HG03354 (cell line): ENCODE measurements around the gene OR2C3.
"Not testable (repeated sequence)": the region's sequence is repeated elsewhere in the genome, so short reads cannot be mapped to it uniquely, and the experiment has no call there.

ENCODE experiments used
- ATAC-seq: cut with Tn5 transposase; IDR thresholded peaks from one replicate; pipeline ENCODE4 v1.9.1; 2021; ENCODE audit warnings: mild to moderate bottlenecking; ENCODE audit not compliant: unreplicated experiment, poor library complexity, severe bottlenecking

The OR2C3 gene

DNA sequence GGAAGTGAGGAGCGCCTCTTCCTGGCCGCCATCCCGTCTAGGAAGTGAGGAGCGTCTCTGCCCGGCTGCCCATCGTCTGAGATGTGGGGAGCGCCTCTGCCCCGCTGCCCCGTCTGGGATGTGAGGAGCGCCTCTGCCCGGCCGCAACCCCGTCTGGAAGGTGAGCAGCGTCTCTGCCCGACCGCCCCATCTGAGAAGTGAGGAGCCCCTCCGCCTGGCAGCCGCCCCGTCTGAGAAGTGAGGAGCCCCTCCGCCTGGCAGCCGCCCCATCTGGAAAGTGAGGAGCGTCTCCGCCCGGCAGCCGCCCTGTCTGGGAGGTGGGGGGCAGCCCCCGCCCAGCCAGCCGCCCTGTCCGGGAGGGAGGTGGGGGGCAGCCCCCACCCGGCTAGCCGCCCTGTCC is 14.4 kb downstream of the OR2C3 start:
- not testable (repeated sequence) for ATAC-seq

DNA sequence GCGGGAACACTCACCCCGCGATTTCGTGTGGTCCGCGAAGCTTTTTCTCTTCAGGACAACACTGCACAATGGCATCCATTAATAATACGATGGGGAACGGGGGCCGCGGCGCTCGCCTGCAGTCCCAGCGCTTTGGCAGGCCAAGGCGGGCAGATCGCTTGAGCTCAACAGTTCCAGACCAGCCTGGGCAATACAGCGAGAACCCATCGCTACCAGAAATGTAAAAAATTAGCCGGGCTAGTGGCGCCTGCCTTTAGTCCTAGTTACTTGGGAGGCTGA is 17.7 kb downstream of the OR2C3 start:
- no peak for ATAC-seq

DNA sequence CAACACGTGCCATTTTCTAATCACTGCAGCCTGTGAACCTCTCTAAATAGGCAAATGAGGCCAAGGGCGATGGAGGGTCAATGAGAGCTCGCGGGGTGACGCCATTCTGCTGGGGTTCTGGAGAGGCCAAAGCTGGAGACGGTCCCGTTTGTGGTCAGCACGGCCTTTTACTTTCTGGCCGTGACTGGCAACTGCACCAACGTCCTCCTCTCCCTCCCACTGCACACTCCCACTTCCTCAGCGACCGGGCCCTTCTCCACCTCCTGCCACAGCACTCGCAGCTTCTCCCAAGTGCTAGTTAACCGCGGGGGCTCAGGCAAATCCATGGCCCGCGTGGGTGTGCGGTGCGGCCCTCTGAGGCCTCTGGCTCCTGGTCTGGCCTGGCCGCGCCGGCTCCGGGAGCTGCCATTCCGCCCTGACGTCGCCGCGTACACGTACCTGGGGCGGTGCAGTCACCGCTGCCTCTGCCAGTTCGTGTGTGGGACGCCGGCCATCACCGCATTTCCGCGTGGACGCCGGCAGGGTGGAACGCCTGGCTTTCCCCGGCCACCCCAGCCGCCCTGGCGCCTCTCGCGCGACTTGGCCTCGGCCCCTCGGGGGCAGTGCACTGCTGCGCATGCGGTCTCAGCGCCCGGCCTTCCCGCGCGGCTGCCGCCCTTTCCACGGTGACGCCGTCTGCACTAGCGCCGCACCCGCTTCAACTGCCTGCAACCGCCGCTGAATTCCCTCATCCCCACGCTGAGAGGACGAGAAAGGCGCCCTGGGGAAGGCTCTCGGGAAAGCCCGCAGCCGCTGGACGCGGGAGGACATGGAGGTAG is 18.2 kb downstream of the OR2C3 start:
- no peak for ATAC-seq

DNA sequence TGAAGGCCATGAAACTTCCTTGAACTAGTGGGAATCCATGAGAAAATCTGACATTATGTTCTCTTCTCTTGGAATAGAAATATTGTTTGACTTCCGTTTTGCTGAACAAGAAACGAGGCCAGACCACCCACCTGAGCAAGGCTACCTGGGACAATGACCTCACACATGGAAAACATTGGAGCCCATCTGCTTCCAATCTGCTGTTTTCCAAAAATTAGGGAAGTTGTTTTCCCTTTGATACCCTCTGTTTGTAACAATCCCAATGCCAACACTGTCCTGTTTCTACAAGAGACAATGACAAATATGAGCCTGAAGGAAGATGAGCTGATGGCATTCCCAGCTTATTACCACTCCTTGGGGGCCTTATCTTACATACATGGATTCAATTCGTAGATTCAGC is 29.4 kb downstream of the OR2C3 start:
- ATAC-seq = no peak

DNA sequence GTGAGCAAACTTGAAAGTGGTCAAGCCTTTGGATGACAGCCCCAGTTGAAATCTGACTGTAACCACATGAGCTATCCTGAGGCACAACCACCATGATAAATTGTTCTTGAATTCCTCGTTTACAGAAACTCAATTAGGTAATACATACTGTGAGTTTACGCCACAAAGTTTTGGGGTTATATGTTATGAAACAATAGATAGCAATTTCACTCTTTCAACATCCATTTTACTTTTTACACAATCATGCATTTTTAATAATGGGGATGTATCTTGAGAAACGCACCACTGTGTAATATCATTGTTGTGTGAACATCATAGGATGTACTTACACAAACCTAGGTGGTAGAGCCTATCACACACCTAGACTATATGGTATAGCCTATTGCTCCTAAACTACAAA is 35.4 kb downstream of the OR2C3 start:
- no peak for ATAC-seq

DNA sequence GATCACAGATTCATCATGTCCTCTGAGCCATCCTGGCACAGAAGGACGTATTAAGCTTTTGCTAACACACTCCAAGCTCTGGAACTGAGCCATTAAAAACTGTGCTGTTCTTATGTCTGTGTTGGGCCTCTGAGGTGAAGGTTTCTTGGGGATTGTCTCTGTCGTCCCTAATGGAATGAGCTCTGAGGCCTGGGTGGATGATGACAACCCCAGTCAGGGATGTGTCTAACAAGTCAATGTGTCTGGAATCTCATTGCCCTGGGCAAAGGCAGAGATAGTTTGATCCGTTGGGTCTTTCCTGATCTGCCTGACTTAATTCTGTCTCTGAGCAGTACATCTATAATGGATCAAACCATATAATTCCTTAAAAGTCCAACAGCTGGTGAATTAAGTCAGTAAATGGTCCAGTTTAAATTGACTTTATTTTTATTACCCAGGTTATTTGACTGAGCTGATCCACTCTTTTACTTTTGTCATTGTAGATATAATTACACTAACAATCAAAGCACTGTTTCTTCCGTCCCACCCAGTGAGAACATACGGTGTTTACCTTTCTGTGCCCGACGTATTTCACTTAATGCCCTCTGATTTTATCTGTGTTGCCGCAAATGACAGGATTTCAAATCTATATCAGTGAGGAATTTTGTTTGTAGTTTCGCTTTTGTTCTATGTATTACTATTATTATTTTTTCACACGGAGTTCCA is 39.5 kb downstream of the OR2C3 start:
- no peak for ATAC-seq

DNA sequence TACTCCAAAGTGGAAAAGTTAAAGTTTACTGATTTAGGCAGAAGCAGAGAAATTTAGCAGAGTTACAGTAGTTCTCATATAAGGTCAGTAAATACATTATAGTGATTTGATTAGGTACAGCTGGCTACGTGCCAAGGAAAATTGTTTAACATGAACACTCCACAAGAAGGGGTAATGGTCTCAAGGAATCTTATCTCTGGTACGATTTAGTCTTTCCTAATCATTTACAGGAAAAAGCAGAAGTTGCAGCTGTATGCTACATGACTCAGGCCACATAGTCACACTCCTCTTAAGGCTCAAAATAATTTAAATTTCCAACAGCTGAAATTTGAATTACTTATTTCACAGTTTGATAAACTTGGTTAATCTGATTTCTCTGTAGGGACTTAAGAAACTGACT is 41.5 kb downstream of the OR2C3 start:
- ATAC-seq = peak; percentile 95

DNA sequence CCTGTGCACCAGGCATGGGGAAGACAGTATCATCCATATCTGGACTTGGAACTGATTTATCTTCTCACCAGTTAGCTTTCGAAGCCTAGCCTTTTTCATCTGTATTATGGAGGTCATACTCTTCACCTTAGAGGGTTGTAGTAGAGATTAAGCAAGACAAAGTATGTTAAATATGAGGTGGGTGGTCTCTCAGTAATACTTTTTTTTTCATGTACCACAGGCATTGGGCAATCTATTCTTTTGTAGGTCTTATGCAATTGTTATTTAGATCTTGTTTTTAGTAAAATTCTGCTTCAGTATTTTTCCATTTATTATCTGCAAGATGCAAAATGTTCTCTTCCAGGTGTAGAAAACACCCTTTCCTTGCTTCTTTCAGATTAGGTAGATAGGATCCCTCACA is 43.1 kb downstream of the OR2C3 start:
- ATAC-seq = no peak

DNA sequence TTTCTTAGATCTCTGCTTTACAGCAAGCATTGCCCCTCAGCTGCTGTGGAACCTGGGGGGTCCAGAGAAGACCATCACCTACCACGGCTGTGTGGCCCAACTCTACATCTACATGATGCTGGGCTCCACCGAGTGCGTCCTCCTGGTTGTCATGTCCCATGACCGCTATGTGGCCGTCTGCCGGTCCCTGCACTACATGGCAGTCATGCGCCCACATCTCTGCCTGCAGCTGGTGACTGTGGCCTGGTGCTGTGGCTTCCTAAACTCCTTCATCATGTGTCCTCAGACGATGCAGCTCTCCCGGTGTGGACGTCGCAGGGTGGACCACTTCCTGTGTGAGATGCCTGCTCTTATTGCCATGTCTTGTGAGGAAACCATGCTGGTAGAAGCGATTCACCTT is 44.9 kb downstream of the OR2C3 start:
- ATAC-seq = no peak

DNA sequence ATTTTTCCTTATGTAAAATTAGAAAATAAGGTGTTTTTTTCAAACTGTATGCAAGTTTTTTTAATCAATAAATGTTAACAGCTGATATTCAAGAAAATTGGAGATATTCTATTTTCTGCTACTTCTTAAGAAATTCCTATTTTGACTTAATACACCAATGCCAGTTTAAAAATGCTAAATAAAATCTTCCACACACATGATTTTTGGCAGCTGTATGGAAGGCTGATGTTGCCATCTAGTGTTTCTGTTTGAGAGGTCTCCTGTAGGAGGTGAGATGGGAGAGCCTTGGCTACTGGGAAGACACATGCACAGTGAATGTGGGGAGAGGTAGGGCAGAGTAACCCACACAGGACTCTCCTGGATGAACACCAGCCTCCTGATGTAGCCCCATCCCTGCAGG is 49.2 kb downstream of the OR2C3 start:
- peak; percentile 76 for ATAC-seq

DNA sequence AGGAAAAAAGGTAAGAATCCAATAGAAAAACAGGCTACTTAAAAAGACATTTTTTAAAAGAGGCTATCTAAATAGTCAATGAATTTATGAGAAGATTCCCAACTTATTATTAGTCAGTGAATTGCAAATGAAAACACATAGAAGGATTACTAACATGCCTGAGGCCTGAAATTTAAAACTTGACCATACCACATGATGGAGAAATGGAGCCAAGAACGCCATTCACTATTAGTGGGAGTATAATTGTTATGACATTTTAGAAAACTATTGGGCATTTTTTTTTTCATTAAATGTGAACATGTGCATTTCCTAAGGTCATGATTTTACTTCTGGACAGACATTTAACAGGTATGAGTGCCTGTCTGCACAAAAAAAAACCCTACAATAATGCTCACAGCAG is 53.5 kb downstream of the OR2C3 start:
- ATAC-seq = no peak

DNA sequence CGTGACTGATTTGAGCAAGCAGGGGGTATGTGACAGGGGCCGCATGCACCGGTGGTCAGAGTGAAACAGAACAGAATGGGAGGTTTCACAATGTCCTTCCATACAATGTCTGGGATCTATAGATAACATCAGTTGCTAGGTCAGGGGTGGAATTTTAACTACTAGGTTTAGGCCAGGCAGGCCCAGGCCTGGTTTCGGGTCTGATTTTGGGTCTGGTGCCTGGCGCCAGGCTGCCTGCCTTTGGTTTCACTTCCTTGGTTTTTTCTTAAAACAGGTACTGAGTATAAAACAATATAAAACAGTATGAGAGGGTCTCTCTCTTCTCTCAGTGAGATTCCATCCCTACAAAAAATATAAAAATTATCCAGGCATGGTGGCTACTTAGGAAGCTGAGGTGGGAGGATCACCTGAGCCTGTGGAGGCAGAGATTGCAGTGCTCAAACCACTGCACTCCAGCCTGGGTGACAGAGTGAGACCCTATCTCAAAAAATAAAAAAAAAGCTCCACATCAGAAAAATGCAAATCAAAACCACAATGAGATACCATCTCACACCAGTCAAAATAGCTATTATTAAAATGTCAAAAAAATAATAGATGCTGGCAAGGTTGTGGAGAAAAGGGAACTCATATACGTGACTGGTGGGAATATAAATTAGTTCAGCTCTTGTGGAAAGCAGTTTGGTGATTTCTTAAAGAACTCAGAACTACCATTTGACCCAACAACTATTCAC is 59.7 kb downstream of the OR2C3 start:
- ATAC-seq = peak; percentile 64

DNA sequence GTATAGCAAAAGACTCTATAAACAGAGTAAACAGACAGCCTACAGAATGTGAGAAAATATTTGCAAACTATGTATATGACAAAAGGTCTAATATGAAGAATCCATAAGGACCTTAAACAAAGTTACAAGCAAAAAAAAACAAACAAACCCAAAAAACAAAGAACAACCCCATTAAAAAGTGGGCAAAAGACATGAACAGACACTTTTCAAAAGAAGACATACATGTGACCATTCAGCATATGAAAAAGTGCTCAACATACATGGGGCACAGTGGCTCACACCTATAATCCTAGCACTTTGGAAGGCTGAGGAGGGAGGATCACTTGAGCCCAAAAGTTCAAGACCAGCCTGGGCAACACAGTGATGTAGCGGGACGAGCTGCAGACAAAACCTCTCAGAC is 60.4 kb downstream of the OR2C3 start:
- ATAC-seq = no peak
